HG03039 (cell line): ENCODE data around the gene CIT.

Experiments
- ATAC-seq: cut with Tn5 transposase; IDR thresholded peaks from one replicate; pipeline ENCODE4 v1.9.1; 2021; ENCODE audit warnings: mild to moderate bottlenecking, moderate library complexity; ENCODE audit not compliant: unreplicated experiment

The CIT gene

DNA sequence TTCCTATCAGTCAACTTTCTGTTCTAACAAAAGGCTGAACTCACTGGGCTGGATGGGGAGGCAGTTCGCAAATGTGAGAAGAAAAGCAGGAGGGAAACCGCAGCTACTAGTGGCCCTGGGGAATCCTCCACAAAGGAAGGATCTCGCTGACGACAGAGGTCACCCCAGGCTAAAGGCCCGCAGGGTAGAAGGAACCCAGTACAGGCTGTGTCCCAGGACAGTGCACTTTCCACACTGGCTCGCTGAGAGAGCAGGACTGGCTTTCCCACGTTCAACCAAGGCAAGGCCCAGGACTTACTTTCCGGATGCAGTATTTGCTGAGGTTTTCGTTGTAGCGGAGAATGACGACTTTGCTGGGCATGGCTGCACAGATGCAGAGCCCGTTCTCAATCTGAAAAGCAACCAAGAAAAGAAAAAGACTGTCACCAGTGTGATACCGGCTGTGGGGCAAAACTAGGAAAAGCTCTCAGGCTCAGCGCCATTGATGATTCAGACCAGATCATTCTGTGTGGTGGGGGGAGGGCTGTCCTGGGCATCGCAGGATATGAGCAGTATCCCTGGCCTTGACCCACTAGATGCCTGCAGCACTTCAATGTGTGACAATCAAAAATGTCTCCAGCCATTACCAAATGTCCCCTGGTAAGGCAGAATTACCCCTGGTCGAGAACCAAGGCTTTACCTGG lies 172.9 kb downstream of the CIT start:
- ATAC-seq: no peak

DNA sequence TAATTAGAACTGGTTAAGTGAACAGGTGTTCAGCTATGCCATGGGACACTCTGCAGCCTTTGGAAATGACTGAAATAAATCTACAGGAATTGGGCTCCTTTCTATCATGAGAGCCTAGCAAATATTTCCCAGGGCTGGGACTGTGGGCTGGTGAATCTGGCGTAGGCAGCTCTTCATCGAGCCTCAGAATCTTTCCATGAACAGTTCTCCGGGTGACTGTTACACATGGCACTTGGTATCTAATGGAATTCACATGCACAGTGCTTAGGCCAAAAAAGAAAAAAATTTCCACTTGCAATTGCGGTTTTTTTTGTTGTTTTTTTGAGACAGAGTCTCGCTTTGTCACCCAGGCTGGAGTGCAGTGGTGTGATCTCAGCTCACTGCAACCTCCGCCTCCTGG lies 177.0 kb downstream of the CIT start:
- ATAC-seq: no peak

DNA sequence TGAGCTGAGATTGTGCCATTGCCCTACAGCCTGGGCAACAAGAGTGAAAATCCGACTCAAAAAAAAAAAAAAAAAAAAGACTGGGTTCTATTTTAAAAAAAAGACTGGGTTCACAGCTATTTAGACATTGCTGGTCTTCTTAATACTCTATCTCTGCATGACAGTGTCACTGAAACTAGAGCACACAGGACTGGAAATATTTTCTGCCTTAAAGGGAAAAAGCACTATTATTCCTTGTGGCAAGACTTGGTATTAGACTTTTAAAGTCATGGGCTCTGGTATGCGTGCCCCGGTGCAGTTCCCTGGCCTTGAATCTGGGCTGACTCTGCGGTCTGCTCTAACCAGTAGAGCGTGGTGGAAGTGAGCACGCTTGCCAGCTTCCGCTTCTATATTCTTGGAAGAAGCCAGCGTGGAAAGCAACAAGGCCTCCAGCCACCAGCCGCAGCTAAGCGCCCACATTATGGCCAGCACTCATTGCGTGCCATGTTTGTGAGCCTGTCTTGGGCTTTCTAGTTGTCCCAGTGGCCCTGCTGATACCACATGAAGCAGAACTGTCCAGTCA lies 177.8 kb downstream of the CIT start:
- ATAC-seq: no peak

DNA sequence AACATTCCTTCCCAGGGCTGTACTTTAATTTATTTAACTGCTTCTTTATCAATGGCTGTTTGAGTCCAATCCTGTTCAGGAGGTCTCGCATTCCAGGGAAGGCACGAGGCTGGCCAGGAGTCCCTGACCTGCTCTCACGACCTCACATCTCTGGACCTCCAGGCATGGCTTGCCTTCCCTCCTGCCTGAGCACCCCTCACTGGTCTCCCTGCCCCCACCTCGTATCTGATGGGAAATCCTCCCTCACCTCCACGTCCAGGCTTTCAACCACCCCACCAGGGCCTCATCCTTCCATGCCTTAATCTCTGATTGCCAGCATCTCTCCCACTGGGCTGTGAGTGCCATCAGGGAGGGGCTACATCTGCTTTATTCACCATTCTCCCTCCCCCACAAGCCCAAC lies 180.2 kb downstream of the CIT start:
- no peak for ATAC-seq

DNA sequence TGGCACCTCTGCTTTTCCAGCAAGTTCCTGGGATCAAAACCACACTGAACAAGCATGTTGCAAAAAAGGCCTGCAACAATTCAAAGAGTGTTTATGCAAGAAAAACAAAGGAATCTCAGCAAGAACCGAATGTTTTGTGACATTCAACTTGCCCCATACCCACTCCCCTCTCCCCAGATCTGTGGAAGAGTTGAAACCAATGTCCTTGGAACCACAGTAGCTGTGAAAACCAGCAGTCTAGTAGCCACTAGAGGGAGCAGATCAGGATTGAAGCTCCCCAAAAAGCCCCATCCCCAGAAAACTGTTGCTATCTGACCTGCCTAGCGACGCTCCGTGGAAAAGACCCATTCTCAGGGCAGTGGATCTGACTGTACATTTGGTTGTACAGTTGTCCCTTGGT lies 182.1 kb downstream of the CIT start:
- no peak for ATAC-seq

DNA sequence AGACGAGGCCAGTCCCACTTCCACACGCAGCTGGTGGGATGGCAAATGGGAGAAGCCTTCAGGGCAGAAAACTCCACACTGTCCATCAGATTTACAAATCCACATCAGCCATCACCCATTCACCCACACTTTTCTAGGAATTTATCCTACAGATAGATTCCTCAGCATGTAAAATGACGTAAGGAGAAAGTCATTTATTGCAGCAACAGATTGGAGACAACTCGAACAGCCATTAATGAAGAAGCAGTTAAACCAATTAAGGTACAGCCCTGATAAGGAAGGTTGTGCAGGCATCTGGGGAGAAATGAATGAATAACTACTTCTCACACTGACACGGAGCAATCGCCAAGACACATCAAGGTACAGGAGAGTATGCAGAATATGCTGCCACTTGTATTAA lies 183.0 kb downstream of the CIT start:
- ATAC-seq: no peak

DNA sequence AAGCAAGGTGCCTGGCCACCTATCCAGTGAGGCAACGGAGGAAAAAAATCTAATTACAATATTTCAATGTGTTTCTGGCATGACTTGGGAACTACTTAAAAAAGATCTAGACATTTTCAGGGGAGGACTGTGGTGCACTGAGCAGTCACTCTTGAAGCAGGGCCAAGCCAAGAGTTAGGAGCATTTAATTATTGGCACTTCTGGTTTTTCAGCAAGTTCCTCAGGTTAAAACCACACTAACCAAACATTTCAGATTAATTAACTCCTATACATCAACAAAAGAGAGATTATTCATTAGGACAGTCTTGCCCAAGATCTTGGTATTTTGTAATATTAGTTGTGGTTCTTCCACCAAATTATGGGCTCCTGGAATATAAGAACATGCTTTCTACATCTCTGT lies 183.6 kb downstream of the CIT start:
- ATAC-seq: no peak

DNA sequence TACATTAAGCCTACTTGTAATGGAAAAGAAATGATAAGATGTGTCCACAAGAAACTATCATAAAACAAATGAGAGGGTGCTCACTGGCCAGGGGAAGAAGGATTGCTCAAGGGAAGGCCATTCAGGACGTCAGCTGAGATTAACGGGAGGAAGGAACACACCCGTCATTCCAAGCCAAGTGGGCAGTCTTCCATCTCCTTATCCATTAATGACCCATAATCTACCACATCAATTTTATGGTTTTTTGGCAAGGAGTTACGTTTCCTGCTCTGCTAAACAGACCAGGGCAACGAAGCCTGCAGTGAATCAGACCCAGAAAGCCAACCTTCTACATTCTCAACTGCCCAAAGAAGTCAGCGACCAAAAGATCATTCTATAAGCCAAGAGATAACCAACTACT lies 184.1 kb downstream of the CIT start:
- no peak for ATAC-seq

DNA sequence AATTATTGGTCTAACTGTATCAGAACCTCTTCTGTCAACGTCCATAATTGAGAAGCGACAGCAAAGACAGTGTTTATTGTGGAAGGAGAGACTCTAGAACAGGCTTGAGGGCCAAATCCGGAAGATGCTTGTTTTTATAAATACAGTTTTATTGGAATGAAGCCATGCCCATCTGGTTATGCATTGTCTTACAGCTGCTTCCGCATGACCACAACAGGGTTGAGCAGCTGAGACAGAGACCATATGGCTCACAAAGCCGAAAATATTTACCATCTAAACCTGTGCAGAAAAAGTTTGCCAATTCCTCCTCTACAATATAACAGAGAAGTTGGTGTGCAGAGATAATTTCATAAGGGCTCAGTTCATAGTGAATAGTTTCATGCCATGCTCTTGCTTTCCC lies 184.7 kb downstream of the CIT start:
- no peak for ATAC-seq

DNA sequence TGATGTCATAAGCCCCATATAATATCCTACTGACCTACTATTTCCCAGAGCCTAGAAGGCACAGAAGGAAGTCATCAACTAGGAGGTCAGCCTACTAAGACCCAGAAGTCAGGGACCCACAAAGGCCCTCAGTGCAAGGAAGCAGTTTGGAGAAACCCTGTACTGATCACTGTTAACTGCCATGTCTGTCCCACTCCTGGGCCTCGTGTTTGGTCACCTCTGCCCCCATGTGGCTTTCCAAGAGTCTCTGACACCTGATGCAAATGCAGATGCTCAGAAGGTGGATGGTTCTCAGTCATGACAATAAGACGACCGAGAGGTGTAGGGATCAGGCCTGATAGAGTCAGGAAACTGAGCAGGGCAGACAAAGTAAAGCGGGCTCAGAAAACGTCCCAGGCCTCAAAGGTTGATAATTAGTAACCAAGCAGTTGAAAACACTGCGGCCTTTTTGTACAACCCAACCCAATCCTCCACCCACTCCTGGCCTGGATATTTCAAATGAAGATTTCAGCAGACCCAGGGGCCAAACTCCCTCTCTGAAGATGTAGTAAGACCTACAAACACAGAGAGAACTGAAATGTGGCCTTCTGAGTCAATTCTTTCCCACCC lies 185.8 kb downstream of the CIT start:
- no peak for ATAC-seq

DNA sequence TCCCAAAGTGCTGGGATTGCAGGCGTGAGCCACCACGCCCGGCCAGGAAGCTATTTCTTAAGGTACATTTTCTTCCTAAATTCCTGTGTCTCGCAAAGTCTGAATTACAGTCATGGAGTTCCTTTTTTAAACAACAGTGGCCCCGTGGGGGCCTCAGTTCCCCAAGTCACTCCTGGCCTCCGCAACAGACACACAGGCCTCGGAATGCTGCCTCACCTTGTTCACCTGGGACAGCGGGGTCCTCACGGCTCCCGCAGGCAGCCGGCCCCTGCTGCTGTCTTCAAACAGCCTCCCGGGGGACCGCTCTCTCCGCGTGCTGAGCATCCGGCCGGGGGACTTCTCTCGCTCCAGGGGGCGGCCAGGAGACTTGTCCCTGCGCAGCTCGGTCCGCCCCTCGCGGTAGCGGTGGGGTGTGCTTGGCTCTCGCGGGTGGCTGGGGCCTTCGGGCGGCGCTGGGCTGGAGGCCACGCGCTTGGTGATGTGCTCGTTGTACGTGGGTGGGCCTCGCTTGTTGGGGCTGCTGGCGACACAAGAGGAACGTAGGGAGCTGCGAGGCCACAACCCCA lies 187.1 kb downstream of the CIT start:
- no peak for ATAC-seq

DNA sequence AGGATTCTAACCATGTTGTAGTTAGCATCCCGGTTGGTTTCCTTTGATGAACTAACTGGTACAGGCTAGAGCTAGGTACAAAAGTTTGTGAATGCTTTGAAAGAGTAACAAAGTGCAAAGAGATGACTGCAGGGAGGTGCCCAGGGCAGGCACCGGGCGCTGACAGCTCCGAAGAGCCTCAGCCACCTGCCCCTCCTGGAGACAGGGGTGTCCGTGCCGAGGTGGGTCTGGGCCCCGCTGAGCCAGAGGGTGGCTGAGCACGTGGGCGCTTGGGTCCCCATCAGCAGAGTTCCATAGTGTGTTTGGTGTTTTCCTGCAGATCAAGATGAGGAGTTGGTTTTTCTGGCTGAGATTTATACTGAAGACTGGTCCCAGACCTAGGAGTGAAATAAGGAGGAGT lies 189.2 kb downstream of the CIT start:
- no peak for ATAC-seq

DNA sequence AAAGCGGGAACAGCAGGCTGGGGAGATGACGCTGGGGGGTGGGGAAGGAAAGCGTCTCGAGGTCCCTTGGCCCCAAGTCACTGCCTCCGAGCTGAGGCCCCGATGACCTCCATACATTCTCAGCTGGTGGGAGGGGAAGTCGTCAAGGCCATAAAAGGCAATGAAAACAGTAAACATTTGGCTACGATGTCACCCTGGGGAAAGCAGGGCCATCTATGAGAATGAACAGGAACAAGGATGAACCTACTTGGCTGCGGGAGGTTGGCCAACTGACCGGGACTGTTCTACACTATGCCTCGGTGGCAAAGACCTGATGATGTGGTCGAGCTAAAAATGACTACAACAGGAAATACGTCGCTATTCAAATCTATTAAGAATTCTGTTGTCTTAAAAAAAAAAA lies 189.7 kb downstream of the CIT start:
- ATAC-seq: no peak

DNA sequence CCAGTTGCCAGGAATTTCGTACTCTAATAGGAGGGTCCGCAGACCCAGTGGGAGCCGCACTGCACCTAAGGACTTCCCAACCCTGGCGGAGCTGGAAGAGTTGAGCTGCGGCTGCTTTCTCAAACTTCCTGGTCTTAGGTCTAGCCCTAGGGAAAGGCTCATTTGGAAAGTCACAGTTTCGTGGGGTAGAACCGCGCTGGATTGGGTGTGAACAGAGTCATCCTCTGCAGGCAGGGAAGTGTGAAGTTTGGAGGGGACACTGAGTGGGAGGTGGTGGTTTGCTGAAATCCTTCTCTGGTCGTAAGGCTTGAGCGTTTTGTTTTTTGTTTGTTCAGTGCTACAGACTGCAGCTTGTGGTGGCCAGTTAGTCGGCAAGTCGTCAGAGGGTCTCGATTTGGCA lies 190.3 kb downstream of the CIT start:
- ATAC-seq: no peak

DNA sequence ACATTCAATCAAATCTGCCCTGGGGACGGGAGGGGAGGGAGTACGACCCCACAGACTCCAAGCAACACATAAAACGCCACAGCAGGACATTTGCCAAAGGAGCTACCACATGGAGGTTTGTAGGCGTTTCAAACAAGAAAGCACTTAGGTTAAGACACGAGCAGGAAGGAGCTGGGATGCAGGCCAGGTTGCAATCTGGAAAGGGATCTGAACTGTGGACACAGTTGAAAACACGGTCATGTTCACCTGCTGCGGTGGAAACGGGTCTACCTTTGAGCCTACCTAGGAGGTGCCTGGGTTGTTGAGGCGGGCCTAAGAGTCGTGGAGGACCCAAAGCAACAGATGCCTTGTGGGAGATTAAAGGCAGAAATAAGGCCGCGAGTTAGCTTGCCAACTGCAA lies 190.8 kb downstream of the CIT start:
- no peak for ATAC-seq

DNA sequence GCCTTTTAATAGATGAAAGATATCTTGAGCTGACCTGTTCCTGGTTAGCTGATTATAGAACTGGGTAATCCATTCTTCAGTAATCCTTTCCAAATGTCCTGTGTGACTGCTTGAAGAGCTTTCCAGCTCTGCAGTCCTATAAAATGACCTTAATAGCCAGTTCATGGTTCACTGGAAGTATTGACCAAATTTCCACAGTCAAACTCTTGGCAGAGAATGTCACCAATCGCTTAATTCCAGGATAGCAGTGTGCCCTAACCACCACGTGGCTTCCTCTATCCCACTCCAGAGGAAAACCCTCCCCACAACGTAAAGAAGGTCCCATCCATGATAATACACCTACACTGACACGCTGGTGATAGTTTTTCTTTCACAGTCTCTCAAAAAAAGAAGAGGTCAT lies 191.7 kb downstream of the CIT start:
- no peak for ATAC-seq

DNA sequence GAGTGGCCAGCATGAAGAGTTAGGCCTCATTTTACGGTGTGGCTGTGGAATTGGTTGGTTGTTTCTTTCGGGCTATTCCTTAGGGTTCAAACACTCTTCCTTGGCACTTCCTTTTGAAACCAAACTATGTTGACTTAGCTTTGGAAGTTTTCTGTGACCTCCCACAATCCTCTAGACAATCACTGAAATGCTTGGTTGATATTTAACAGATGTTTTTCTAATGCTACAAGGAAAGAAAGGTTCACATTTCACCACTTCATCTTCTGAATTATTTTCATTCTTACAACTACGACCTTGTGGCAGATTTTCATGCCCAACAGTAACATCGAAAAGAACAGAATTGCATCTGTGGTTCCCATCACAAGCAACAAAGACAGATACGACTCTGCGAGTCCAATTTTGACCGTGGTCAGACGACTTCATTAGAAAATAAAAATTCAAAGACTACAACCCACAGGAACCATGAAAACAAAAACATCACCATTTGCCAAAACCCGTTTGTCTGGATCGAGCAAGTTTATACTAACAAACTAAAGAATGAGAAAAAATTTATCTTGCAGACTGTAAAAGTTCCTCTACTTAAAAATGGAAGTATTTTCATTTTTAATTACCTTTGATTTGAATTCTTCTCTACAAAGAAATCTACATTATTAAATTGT lies 192.3 kb downstream of the CIT start:
- ATAC-seq: no peak

DNA sequence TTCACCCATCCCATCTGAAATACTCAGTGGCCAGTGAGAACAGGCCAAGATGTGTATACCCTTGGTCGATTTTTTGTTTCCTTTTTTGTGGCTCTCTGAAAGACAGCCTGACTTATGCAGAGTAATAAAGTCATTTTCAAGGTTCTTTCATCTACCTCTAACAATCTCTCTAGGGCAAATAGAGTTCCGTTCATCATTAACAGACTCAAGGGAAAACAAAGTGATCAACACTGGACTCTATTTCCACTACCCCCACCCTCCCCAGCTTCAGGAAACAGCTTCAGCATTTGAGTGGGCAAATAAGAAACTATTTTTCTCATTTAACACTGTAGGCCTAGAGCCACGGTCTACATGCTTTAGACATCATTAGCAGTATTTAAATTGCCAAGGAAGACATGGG lies 193.3 kb downstream of the CIT start:
- no peak for ATAC-seq

DNA sequence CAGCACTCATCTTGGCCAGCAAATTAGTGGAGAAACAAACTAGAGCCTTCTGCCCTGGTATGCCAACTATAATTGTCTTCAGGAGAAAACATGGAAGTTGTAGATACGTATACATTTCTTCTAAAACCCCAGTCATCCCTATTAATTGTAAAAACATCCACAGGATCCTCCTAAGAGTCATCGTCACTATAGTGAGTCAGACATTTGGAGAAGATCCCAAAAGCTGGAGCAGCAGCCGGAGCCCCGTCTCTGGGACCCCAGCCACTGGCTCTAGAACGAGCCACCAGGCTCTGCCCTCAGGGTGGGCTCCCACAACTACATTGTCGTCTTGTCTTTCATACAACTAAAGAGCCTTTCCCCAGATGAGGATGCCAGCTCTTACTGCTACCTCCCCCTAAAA lies 193.7 kb downstream of the CIT start:
- ATAC-seq: no peak

DNA sequence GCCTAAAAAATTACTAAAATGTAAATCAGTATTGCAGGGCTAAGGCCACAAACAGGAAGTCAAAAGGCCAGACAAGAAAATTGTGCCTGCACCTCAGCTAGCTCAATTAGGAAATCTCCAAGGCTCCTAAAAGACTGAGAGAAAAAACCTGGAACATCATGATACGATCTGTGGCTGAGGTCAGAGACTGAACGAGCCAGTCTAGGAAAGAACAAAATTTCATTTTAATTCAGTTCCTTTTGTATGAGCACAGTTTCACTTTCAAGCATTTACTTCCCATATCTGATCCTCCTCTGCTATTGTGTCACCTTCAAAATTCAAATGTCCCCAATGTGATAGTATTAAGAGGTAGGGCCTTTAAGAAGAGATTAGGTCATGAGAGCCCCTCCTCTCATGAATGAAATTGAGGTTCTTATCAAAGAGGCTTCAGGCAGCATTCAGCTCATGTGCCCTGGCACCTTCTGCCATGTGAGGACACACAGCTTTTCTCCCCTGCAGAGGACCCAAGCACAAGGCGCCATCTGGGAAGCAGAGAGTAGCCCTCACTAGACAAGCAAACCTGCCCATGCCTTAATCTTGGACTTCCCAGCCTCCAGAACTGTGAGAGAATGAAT lies 194.4 kb downstream of the CIT start:
- no peak for ATAC-seq
